ENCODE results near the gene DDX4. TPM values are rescaled to one million over a fixed set of nuclear protein-coding genes. Genes with fewer than 3 reads are reported as not detected.
A peak's percentile ranks its signal among the peaks of the same experiment; 100 is the strongest.
"Not testable (repeated sequence)": the region's sequence is repeated elsewhere in the genome, so short reads cannot be mapped to it uniquely, and the experiment has no call there.

Gene DDX4
- total RNA-seq: not detected in 2 replicates

DNA sequence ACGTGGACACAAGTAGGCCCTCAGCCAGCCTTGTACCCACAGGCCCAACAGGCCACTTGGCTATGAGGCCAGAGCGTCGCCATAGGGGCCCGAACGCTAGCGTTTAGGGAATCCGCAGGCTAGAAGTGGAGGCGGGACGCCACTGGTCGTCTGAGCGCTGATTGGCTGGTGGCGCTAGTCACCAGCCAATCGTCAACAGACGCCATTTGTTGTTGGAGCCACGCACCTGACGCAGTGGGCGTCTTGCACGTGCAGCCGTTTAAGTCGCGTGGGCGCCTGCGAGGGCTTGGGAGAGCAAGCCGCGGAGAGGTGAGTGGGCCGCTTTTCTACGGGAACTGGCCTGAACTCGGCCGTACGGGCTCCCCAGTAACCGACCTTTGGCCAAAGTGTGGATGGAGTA lies at the start of gene DDX4:
Gene DDX4 (plus strand): TSS at position 269 of the 400 bp plus-strand sequence. CDS start 903 bp downstream, outside the sequence.
- DNase-seq (ENCODE audit: low read depth): no peak

DNA sequence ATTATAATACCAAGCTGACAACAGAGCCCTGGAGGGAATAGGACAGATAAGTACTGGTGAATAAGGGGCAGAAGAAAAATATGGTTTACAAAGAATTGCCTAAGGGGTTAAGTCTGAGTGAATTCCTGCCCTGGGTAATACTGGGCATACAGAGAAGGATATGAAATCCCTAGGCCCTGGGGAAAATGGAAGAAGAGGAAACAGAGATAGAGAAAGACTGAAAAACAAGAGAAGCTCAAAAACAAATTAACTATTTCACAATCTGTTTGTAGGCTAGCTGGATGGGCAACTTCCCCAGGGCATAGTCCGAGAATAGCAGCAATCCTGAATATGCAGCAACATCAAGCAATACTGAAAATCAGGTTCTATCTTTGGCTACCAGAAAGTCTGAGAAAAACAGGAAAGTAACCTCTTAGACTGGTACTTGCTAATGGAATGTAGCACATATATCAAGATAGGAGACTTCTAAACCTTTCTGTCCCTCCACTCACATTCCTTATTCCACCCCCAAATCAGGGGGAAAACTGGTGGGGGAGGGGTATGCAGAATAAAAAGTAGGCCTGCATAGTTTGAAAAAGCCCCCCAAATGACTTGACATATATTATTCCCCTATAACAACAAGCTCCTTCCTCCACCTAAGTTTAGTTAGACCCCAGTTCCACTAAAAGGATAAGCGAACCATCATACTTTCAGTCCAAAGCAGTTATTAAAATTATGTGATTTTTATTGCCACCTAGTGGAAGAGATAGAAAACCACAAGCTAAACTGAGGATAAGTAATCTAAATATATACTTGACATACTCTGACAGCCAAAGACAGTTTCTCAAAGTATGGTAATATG lies 46.4 kb upstream of the DDX4 start:
- peak; percentile 61 for DNase-seq (ENCODE audit: low read depth)

DNA sequence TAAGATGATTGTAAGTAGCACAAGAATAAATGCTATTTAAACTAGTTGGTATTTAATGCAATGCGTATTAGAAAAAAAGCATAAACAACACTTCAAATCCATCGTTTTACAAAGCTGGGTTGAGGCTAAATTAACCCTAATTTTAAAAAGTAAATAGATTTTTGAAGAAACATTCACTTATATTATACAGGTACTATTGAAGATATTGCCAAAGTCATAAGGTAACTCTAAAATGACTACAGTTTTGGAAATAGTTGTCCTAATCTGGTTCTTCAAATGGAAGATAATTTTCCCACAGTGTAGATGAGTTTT lies 45.8 kb upstream of the DDX4 start:
- no peak for DNase-seq (ENCODE audit: low read depth)

DNA sequence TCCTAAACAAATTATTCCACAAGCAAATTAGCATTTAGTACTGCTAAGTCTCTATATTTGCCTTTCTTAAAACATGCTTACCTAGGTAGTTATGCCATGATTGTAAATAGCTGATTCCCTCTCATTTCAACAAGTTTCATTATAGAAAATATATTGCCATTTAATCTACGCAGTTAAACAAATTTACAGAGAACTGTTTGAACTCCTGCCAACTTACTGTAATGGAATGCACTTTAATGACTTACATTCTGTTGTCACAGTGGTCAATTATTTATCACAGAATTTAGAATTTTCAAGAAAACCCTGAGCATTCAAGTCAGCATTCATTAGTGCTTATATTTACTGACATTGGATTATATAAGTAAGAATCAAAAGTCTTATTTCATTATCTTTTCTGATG lies 45.4 kb upstream of the DDX4 start:
- peak; percentile 71 for DNase-seq (ENCODE audit: low read depth)

DNA sequence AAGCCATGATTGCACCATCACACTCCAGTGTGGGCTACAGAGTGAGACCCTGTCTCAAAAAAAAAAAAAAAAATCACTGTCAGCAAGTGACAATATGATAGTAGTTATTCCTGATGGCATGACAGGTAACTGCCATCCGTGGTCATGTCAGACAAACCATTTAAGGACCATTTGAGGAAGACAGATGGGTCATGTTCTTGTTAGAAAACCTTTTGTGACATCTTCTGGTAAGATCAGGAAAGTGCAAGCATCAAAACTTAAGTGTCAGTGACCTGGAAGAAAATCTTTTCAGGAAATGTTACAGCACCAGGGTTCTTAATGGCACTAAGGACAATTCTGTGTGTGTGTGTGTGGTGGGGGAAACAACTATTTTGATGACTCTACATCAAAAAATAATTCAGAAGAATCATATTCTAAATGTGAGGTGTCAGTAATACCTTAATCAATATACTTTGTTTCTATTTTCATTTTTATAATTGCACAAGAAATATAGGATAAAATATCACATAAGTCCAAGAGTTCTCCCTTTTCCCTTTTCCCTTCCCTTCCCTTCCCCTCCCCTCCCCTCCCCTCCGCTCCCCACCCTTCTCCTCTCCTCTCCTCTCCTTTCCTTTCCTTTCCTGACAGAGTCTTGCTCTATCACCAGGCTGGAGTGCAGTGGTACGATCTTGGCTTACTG lies 43.6 kb upstream of the DDX4 start:
- peak; percentile 59 for DNase-seq (ENCODE audit: low read depth)

DNA sequence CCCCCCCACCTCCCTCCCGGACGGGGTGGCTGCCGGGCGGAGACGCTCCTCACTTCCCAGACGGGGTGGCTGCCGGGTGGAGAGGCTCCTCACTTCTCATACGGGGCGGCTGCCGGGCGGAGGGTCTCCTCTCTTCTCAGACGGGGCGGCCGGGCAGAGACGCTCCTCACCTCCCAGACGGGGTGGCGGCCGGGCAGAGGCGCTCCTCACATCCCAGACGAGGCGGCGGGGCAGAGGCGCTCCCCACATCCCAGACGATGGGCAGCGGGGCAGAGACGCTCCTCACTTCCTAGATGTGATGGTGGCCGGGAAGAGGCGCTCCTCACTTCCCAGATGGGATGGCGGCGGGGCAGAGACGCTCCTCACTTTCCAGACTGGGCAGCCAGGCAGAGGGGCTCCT lies 41.2 kb upstream of the DDX4 start:
- not testable (repeated sequence) for DNase-seq (ENCODE audit: low read depth)

DNA sequence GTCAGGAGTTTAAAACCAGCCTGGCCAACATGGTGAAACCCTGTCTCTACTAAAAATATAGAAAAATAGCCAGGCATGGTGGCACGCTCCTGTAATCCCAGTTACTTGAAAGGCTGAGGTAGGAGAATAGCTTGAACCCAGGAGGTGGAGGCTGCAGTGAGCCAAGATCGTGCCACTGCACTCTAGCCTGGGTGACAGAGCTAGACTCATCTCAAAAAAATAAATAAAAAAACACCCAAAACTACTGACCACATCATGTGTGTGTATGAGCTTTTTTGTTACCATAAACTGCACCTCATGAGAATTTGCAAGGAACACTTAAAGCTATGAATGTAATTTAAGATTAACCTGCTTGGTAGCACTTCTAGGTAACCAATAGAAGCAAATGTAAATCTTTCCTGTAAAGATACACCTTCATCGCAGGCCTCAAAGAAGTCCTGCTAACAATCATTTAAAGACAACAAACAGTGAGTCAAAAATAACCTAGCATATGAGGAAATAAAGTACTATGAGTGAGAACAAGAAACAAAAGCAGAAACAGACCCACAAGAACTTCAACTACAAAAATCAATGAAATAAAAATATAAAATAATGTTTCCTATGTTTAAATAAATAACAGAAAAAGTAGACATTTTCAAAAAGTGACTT lies 38.7 kb upstream of the DDX4 start:
- DNase-seq (ENCODE audit: low read depth): no peak

DNA sequence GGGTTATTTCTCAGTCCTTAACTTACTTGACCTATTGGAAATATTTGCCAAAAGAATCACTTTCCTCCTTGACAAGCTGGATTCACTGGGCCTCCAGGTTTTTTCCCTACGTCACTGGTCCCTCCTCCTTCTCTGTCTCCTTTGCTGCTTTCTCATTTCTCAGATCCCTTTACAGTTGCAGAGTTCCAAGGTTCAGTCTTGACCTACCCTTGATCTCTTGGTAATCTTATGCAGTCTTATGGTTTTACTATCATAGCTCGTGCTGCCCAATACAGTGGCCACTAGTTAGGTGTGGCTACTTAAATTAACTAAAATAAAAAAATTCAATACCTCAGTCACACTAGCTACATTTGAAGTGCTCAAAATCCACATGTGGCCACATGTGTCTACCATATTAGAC lies 37.1 kb upstream of the DDX4 start:
- DNase-seq (ENCODE audit: low read depth): no peak

DNA sequence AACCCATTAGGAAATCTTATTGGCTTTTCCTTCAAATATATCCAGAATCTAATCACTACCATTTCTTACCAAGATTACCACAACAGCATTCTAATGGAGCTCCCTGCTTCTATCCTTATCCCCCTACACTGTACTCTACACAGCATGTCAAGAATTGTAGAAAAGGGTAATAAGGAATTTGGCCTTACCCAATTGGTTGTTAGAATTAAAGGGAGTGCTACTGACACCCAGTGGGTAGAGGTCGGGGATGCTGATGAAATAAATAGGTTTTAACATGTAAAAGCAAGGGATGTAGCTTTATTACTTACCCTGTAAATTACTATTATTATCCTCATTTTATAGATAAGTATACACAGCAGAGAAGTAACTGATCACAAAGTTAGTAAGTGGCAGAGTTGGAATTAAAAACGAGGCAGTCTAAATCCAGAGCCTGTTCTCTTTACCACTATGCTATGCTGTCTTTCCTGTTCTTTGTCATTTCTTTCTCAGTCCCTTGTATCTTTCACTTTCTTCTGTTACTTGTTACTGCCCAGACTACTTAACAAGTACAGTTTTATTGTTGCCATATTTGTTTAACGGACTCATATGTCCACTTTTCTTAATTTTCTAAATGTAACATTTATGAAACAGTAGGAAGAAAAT lies 36.3 kb upstream of the DDX4 start:
- no peak for DNase-seq (ENCODE audit: low read depth)

DNA sequence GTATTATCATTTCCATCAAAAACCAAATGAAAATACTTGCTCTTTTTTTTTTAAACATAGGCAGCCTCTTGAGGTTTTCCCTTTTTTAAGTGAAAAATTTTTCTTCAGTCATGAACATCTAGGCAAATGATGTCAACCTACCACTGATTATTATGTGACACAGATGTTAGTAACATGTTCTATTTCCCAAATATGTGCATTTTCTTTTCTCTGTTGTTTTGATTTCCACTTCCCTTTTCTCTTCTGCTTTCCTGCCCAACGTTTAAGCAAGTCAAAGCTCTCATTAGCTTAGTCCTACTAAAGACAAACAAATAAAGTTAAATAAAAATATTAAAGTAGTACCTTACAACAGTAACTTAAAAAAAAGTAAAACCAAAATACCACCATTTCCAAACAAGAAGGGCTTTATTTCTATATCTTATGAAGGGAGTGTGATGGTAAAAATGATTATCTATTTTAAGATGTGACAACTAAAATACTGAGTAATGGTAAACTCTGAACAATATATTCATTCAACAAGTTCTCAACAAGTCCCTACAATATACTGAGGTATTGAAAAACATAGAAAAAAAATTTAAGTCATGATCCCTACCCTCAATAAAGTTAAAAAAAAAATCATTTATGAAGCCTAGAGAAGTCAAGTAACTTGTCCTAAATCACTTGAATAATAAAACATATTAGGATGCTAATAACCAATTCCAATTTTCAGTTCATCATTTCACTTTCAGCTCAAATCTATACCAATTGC lies 35.1 kb upstream of the DDX4 start:
- no peak for DNase-seq (ENCODE audit: low read depth)

DNA sequence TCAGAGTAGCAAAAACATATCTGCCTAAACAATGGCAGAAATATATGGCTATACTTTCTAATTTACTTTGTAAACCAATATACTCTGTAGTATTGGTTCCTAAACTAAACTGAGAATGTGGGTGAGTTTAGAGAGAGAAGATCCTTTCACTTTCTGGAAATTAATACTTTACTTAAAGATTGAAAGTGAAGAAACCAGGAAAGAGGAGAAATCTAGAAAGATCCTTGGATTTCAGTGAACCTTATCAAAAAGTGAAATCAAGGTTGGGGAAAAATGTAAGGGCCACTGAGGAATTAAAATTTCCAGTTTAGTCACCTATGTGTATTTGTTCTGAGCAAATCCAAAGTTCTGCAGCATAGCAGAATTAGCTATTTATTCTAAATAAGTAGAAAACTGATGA lies 31.6 kb upstream of the DDX4 start:
- no peak for DNase-seq (ENCODE audit: low read depth)

DNA sequence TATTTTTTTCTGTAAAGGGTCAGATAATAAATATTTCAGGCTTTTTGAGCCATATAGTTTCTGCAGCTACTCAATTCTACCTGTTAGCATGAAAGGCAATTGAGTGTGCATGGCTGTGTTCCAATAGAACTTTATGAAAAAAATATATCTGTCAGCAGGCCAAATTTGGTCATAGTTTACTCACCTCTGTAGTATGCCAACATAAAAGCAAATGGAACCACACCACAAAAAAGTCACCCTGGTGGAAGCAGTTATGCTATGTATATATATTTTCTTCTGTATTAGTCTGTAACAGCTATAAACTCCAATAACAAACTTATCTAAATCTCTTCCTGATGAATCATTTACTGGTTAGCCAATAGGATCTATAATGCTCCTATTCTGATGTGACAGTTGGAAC lies 29.1 kb upstream of the DDX4 start:
- DNase-seq (ENCODE audit: low read depth): no peak

DNA sequence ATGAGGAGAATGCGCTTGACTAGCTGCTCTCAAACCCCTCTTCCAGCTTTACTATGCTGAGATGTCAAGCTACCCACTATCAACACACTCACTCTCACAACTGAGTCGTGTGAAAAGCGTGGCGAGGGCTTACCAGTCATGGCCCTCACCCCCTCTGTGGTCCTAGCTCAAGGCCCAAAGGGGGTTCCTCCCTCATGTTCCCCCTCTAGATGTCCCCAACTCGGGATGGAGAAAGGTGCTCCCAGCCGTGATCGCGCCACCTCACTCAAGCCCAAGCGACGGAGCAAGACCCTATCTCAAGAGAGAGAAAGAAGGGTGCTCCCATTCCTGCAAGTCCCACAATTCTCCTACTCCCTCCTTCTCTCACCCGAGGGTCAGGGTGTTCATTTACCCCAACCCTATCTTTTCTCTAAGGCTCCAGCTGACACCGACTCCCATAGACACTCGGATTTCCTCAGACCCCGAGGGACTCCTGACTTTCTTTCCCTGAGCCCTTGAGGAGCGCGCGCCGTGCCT lies 26.3 kb upstream of the DDX4 start:
- DNase-seq (ENCODE audit: low read depth): no peak

DNA sequence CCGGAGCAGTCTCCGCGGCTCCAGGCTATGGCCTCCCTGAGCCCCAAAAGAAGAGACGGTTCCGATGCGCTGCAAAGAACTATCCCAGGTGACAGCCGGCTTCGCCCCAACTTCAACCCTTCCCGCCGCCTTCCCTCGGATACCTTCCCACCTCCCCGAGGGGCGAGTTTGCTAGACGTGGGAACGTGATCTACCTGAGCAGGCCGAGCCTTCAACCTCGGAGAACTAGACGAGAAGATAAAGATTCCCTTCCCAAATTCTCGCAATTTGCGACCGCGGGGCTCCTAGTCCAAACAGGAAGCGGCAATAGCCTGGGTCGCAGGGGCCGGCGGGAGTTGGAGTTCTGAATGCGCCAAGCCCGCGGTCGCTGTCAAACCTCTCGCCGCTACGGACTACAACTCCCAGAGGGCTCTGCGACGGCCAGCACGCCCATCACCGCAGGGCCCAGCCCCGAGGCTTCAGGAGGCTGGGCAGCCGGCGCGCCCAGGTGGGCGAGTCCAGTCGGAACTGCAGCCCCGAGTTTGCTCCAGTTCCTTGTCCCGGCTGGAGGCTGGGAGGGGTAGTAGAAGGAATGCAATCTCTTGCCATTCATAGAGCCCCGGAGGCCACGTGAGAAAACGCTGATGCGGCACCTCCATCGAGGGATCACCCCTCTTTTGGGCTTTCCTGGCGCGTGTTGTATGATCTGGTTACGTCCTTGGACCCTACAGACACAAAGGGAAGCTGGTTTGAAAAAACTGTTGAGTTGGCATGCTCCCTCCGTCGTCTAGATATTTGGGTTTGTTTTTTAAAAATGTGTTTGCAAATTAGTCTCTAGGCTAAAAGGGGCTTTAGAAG lies 25.6 kb upstream of the DDX4 start, which contains the start of gene SLC38A9:
Gene SLC38A9 (minus strand): TSS at position 302 of the 837 bp plus-strand sequence. CDS start 14,366 bp downstream, outside the sequence.
- DNase-seq (ENCODE audit: low read depth): peak; percentile 83

DNA sequence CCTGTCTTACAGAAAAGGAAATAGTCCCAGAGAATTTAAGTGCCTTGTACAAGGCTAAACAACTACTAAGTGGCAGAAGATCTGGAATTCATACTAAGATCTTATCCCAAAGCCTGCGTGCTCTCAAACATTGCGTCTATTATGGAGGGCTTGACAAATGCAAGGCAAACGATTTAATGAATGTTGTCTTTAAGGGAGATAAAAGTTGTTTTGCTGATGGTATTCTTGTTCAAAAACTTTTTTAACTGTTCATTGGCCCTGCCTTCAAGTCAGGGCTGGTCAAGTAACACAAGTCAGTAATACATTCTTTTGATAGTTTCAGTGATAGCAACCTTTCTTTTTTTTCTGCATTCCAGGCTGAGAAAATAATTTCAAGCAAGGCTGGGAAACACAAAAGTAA lies 24.0 kb upstream of the DDX4 start:
- DNase-seq (ENCODE audit: low read depth): no peak

DNA sequence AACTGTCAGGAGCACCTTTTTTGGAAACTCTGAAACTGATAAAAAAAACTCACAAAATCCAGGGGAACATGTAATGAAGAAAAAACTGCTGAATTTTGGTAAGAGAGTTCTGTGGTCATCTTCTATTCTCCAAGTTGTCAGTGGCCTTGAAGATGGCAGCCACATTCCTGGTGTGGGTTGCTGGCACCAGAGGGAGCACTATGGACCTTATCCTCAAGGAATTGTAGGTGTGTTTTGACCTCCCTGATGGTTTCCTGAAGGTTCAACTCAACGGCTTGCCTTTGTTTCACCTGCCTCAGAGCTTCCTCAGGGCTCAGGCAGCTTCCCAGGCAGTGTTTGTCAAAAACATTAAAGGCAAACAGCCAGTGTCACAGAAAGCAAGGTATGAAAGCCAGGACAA lies 23.5 kb upstream of the DDX4 start:
- no peak for DNase-seq (ENCODE audit: low read depth)

DNA sequence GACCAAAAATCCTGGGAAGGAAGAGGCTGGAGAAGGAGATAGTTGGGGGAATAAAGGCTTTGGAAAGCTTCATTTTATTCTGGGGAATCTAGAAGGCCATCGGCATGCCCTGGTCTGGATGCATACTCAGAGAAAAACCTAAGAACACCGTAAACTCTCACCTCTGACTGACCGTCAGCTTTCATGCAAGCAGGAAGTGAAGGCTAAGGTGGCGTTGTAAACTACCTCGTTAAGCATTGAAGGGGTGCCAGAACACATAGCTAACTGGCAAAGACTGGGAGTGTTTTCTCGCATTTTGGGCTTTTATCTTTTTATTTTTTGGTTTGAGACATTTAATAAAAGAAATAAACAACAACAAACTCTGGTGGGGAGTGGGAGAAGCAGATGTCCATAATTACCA lies 23.1 kb upstream of the DDX4 start:
- no peak for DNase-seq (ENCODE audit: low read depth)

DNA sequence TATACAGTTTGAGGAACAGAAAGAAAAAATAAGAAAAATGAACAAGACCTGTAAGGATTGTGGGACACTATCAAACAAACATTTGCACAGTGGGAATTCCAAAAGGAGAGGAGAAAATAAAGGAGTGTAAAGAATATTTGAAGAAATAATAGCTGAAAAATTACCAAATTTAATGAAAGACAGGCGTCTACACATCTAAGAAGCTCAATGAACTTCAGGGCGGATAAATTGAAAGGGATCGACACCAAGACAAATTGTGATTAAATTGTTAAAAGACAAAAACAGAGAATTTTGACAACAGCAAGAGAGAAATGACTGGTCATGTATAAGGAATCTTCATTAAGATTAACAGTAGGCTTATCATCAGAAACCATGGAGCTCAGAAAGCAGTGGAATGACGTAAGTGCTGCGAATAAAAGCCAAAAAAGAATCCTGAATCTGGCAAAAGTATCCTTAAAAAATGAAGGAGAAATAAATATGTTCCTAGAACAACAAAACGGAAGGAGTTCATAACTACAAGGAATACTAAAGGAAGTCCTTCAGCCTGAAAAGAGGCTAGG lies 22.3 kb upstream of the DDX4 start:
- no peak for DNase-seq (ENCODE audit: low read depth)

DNA sequence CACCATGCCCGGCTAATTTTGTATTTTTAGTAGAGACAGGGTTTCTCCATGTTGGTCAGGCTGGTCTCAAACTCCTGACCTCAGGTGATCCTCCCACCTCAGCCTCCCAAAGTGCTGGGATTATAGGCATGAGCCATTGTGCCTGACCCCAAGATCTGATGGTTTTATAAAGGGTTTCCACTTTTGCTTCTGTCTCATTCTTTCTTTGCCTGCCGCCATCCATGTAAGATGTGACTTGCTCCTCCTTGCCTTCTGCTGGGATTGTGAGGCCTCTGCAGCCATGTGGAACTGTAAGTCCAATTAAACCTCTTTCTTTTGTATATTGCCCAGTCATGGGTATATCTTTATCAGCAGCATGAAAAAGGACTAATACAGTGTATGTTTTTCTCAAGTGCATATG lies 18.8 kb upstream of the DDX4 start:
- not testable (repeated sequence) for DNase-seq (ENCODE audit: low read depth)

DNA sequence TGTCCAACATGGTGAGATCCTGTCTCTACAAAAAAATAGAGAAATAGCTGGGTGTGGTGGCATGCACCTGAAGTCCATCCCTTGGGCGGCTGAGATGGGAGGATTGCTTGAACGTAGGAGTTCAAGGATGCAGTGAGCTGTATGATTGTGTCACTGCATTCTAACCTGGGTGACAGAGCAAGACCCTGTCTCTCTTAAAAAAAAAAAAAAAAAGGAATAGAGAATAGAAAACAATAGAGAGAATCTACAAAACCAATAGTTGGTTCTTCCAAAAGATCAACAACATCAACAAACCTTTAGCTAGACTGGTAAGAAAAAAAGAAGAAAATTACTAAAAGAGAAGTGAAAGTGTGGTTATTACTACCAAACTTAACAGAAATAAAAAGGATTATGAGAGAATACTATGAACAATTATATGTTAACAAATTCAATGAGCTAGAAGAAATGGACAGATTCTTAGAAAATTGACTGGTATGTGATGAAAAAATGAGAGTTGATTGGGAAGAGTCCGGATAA lies 17.6 kb upstream of the DDX4 start:
- DNase-seq (ENCODE audit: low read depth): no peak

Measured in renal cortical epithelial cell (primary cell).